Stimulated activated CD8-positive, alpha-beta memory T cell treated with anti-CD3 and anti-CD28 coated beads, Interleukin-15, amount 100 ng/mL, for 24 hours (primary cell): ENCODE results near the gene RARRES2.

Source experiments
- DNase-seq: peaks from one replicate; pipeline ENCODE4 v3.0.0-alpha.2; 2020; ENCODE audit warnings: low read depth

RARRES2 gene

DNA sequence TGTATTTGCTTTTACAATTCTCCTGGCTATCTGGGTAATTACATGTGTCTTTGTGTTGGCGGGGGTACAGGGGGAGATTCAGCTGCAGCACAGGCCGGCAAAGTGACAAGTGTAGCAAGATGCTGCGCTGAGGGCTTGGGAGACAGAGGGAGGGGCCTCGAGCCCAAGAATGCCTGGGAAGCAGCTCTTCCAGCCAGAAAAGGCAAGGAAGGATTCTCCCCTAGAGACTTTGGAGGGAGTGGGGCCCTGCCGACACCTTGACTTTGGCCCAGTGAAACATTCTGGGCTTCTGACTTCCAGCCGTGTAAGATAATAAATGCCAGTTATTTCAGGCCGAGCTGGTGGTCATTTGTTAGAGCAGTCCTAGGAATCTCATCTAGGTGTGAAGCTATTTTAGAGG, 20.0 kb upstream of the RARRES2 start:
- DNase-seq: no peak

DNA sequence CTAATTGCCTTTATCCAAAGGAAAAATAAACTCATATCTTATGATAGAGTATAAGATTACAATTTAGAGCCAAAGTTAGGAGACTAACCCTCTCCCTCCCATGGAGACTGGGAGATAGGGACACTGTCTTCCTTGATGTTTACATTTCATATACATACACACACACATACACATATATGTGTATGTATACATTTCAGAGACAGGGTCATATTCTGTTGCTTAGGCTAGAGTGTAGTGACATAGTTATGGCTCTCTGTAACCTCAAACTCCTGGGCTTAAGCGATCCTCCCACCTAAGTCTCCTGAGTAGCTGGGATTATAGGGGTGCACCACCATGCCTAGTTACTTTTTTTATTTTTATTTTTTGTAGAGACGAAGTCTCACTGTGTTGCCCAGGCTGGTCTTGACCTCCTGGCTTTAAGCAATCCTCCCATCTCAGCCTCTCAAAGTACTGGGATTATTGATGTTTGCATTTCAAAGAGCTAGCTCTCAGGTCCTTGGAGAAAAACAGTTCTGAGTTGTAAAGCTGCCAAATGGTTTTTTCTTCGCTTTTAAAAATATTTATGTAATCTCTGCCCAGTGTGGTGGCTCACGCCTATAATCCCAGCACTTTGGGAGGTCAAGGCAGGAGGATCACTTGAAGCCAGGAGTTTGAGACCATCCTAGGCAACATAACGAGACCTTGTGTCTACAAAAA, 19.1 kb upstream of the RARRES2 start:
- DNase-seq: no peak

GRCh38 chr7:150359622-150360362, 18.4 kb upstream of the RARRES2 start:
- no peak for DNase-seq

GRCh38 chr7:150358988-150359621, 17.7 kb upstream of the RARRES2 start:
- DNase-seq: no peak

GRCh38 chr7:150358433-150358832, 17.0 kb upstream of the RARRES2 start:
- no peak for DNase-seq

DNA sequence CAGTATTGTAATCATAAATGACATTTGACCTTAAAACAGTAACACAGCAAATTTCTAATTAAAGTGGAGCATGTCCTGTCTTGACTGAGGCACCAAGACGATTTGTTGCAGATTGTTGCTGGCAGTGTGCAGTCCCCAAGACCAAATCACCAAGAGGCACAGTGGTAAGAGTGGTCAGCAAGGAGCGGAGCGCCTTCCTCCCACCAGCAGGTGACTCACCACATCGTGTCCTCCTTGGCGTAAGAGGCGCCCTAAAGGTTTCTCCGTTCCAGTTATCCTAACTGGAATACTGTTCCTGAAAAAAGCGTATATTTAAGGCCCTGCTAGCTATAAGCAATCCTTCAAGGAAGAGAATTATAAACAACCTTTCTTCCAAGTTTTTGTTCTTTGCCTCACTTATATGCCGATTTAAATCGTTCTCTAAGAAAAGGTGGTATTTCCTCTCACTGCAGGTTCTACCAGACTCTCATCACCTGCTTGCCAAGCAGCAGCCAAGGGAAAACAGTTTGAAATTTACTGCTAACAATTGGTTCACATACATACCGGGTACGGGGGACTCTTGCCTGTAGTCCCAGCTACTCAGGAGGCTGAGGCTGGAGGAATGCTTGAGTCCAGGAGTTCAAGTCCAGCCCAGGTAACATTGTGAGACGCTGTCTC, 16.5 kb upstream of the RARRES2 start:
- no peak for DNase-seq

DNA sequence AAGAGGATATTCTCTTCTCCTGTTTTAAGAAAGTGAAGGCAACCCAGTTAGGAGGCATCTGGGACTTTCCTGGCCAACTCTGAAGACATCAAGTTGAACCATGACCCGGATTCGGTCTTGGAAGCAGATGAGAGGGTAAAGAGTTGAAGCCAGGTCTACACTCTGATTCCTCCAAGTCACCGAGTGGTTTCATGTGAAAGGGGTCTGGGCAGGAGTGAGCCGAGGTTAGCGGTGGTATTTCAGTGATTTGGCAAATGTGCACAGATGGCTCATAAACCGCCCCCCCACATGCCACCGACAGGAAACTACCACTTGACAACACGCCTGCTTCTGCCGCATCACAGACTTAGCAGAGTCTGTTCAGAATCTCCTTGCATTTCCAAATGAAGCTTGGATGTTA, 15.8 kb upstream of the RARRES2 start:
- DNase-seq: peak; percentile 21

DNA sequence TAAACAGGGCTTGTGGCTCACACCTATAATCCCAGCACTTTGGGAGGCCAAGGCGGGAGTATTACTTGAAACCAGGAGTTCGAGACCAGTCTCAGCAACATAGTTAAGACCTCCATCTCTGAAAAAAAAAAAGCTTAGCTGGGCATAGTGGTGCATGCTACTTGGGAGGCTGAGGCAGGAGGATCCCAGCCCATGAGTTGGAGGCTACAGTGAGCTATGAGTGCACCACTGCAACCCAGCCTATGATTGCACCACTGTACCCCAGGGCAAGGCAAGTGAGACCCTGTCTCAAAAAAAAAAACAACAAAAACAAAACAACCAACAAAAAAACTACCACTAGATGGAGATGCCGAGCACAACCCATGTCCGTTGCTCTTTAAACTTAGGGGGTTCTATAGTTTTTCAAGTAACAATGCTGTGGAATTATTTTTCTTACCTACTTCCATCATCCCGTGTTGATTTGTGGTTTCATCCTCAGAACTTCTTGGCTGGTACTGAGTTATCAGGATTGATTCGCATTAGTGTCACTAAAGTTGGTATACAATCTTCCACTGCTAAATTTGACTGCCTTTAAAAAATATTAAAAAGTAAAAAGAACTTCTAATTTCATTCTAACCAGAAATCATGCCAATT, 15.0 kb upstream of the RARRES2 start:
- no peak for DNase-seq

- no peak for DNase-seq
These were observed 14.2 kb upstream of the RARRES2 start for GRCh38 chr7:150355666-150356059.

GRCh38 chr7:150351587-150352194, 10.3 kb upstream of the RARRES2 start:
- no peak for DNase-seq

DNA sequence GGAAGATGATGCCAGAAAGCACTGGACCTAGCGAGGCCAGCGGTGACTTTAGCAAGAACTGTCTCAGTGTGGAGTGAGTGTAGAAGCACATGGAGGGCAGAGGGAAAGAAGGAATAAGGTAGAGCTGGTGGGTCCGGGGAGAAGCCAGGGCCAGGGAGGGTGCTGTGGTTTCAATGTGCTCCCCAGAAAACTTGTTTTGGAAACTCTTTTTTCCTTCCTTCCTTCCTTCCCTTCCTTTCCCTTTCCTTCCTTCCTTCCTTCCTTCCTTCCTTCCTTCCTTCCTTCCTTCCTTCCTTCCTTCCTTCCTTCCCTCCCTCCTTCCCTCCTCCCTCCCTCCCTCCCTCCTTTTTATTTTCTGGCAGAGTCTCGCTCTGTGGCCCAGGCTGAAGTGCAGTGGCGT, 5.5 kb upstream of the RARRES2 start:
- DNase-seq: no peak

DNA sequence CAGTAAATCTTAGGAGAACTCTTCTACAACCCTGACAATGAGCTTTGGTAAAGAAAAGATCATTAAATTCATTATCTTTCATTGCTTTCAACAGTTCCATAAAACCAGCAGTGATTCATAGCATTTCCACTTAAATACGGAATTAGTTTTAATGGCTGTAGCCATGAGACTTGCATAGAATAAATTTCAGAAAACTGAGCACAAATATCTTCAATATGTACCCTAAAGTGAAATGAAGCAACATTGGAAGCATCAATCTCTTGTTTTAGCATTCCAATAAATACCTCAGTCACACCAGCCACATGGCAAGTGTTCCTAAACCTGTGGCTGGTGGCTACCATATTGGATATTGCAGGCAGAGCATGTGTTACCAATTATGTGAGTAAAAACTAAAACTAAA, 3.6 kb upstream of the RARRES2 start:
- no peak for DNase-seq

GRCh38 chr7:150344299-150344698, 2.9 kb upstream of the RARRES2 start:
- no peak for DNase-seq

DNA sequence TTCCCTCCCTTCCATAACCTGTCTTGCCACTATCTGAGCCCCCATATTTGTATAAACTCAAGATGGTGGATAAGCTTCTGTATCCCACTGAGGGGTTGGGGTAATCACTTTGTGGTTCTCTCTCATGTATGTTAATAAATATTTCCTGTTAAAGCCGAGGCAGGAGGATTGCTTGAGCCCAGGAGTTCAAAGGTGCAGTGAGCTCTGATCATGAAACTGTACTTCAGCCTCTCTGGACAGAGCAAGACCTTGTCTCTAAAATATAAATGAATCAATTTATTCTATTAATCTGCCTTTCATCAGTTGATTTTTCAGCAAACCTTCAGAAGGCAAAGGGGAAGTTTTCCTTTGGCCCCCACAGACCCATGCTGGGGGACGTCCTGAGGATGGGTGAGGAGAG, 1.8 kb upstream of the RARRES2 start:
- no peak for DNase-seq

- no peak for DNase-seq
These were observed 636 bp upstream of the RARRES2 start for GRCh38 chr7:150342121-150342408.

- no peak for DNase-seq
These were observed 560 bp downstream of the RARRES2 start for GRCh38 chr7:150340875-150341262.

GRCh38 chr7:150340024-150340749, 1.2 kb downstream of the RARRES2 start:
- no peak for DNase-seq

- no peak for DNase-seq
These were observed 2.0 kb downstream of the RARRES2 start for GRCh38 chr7:150339409-150339809.

DNA sequence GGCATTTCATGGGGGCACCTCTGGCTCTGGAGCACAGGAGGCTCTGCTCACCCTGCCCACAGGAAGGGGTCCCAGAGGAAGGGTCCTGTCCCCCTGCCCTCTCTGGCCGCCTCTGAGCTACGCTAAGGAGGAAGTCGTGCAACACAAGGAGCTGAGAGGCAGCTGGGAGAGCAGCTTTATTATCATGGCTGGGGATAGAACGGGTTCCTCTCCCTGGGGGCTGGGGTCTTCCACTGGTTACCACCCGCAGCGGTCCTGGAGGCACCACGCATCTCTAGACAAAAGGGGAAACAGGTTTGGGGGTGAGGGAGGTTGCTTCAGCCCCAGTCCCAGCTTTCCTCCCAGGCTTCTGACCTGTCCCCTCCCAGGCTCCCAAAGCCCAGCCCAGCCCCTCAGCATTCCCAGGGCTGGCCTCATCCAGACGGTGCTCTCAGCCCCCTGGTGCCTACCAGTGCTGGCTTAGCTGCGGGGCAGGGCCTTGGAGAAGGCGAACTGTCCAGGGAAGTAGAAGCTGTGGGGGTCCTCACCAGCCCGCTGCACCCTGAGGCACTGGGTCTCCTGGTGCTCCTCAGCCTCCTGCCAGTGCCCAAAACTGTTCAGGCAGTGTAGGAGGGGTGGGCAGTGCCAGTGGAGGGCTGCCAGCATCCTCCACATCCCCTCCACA, 3.1 kb downstream of the RARRES2 start:
- DNase-seq: no peak

GRCh38 chr7:150337659-150338081, 3.8 kb downstream of the RARRES2 start:
- no peak for DNase-seq

DNA sequence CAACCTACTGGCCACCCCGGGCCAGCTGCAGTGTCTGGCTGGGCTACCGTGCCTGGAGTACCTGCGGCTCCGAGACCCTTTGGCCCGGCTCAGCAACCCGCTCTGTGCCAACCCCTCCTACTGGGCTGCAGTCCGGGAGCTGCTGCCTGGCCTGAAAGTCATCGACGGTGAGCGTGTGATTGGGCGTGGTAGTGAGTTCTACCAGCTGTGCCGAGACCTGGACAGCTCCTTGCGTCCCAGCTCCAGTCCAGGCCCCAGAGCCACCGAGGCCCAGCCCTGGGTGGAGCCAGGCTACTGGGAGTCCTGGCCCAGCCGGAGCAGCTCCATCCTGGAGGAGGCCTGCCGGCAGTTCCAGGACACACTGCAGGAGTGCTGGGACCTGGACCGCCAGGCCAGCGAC, 4.2 kb downstream of the RARRES2 start:
- DNase-seq: no peak
